ENCODE measurements around the gene SLC8A3. TPM values are rescaled to one million over a fixed set of nuclear protein-coding genes. Genes with fewer than 3 reads are reported as not detected.

Gene SLC8A3
- total and polyA plus RNA-seq, 2 of the 13 experiments (the other 11 are each of a cell fraction or from before 2014, with no cell fraction given) = 0.01 to 0.02 TPM

DNA sequence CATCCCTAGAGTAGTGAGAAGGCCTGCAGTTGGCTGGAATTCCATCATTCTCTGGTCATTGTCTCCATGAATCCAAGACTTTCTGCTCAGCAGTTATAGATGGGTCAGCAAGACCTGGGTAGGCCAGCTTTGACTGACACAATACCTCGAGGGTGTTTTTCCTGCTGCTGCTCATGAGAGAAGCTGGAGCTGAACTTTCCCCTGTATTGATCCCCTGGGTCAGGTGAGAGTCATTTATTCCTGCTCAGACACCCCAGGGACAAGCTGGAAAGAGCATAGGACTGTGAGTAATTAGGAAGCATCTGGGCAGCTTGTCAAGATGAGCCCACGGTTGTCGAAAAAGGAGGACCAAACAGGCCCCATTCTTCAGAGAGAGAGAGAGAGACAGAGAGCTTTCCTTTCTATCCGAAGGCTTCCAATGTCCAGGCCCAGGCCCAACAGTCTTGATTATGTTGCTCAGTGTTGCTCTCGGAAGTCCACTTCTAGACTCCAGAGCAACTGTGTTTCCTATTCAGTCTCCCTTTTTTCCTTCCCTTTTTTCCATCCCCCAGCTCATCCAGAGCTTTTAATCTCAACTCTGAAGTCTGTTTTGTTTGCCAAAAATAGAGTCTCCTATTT, 131.1 kb downstream of the SLC8A3 start:
- no TSS peak for BruUV-seq (replicated peaks)
- FAIRE-seq = no peak
- ATAC-seq = peak; percentile 88
- Histone ChIP-seq H3K4me2 (ENCODE audit: low read depth, low read length) (peak overlapping the region; percentile 32; the same call in 1 of the 2 replicates), H3K79me2 (ENCODE audit: insufficient read depth, low read length) (no peaks in the 10 kb centered on the region), H3K27ac (ENCODE audit: extremely low read length, insufficient read depth, low read length) (no peak overlapping the region), H4K20me1 (ENCODE audit: insufficient read depth, low read length) (no peaks in the 10 kb centered on the region), H3K27me3 (ENCODE audit: control insufficient read depth in 1 of 2, insufficient read depth in 2 of 2, low read length in 2 of 2) (peaks cover 0 to 5% of the 10 kb centered on the region in 2 experiments; a peak in 1 of 5 replicates), H3K4me3 (replicated peaks in 1 of 3; ENCODE audit: insufficient read depth in 1 of 3, low read depth in 2 of 3, low read length in 3 of 3) (no peak overlapping the region), H3K36me3 (replicated peaks in 1 of 2; ENCODE audit: control insufficient read depth in 1 of 2, insufficient read depth in 2 of 2, low read length in 2 of 2) (no peaks in the 10 kb centered on the region), H3K4me1 (ENCODE audit: insufficient read depth, low read length) (peaks cover 22% of the 10 kb centered on the region), H2AFZ (ENCODE audit: low read length) (no peak overlapping the region), H3K9ac (ENCODE audit: insufficient read depth, low read depth, low read length) (no peak overlapping the region), H3K9me3 (ENCODE audit: low read length) (no peaks in the 10 kb centered on the region)
- in situ Hi-C loops (cut with HindIII; ENCODE audit: extremely low pct_ligation_motif_present, low pct_unique_long_range_greater_than_20kb) = no loop called here
- intact Hi-C loops (cut with micrococcal nuclease; ENCODE audit: unreplicated experiment) = no loop called here
- CTCF ChIA-PET (ENCODE audit: low intra/inter-chr PET ratio, low total read pairs) = no interaction called here
- POLR2A ChIA-PET = interaction anchor here (1.0 to 1.4 kb wide), 3 partner anchors 9 to 178 kb away, joined by 3 to 12 read pairs (median 7); partner anchors contain the start of gene SMOC1
- no peak for DNase-seq (ENCODE audit: low spot score)
- WGBS (ENCODE audit: low lambda C conversion rate) = 21% methylated on average over 5 of the region's 5 CpGs
- TF ChIP-seq, protein P1, sequence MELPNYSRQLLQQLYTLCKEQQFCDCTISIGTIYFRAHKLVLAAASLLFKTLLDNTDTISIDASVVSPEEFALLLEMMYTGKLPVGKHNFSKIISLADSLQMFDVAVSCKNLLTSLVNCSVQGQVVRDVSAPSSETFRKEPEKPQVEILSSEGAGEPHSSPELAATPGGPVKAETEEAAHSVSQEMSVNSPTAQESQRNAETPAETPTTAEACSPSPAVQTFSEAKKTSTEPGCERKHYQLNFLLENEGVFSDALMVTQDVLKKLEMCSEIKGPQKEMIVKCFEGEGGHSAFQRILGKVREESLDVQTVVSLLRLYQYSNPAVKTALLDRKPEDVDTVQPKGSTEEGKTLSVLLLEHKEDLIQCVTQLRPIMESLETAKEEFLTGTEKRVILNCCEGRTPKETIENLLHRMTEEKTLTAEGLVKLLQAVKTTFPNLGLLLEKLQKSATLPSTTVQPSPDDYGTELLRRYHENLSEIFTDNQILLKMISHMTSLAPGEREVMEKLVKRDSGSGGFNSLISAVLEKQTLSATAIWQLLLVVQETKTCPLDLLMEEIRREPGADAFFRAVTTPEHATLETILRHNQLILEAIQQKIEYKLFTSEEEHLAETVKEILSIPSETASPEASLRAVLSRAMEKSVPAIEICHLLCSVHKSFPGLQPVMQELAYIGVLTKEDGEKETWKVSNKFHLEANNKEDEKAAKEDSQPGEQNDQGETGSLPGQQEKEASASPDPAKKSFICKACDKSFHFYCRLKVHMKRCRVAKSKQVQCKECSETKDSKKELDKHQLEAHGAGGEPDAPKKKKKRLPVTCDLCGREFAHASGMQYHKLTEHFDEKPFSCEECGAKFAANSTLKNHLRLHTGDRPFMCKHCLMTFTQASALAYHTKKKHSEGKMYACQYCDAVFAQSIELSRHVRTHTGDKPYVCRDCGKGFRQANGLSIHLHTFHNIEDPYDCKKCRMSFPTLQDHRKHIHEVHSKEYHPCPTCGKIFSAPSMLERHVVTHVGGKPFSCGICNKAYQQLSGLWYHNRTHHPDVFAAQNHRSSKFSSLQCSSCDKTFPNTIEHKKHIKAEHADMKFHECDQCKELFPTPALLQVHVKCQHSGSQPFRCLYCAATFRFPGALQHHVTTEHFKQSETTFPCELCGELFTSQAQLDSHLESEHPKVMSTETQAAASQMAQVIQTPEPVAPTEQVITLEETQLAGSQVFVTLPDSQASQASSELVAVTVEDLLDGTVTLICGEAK (IDR thresholded peaks at IDR 0.05) = no peak
- TF ChIP-seq, protein P1 (CRISPR knock-in tag; IDR thresholded peaks at IDR 0.05) = no peak
- TF ChIP-seq NFRKB (IDR thresholded peaks at IDR 0.05) (no peak), ESRRA (CRISPR knock-in tag; IDR thresholded peaks at IDR 0.05; ENCODE audit: low read depth) (no peak), ELF3 (CRISPR knock-in tag; IDR thresholded peaks at IDR 0.05) (no peak), KAT2B (IDR thresholded peaks at IDR 0.05; ENCODE audit: borderline replicate concordance, low read depth, low read length) (0 out of 2 replicates have a peak, but pooled peaks have one; percentile 36), TBL1XR1 (IDR thresholded peaks at IDR 0.05; ENCODE audit: borderline replicate concordance, low read length, partially characterized antibody) (no peak), ZNF451 (CRISPR knock-in tag; IDR thresholded peaks at IDR 0.05) (no peak)
- TF ChIP-seq, protein P2, sequence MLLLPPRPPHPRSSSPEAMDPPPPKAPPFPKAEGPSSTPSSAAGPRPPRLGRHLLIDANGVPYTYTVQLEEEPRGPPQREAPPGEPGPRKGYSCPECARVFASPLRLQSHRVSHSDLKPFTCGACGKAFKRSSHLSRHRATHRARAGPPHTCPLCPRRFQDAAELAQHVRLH (CRISPR knock-in tag; IDR thresholded peaks at IDR 0.05; ENCODE audit: borderline replicate concordance, low read depth) = no peak
- TF ChIP-seq, protein P3, sequence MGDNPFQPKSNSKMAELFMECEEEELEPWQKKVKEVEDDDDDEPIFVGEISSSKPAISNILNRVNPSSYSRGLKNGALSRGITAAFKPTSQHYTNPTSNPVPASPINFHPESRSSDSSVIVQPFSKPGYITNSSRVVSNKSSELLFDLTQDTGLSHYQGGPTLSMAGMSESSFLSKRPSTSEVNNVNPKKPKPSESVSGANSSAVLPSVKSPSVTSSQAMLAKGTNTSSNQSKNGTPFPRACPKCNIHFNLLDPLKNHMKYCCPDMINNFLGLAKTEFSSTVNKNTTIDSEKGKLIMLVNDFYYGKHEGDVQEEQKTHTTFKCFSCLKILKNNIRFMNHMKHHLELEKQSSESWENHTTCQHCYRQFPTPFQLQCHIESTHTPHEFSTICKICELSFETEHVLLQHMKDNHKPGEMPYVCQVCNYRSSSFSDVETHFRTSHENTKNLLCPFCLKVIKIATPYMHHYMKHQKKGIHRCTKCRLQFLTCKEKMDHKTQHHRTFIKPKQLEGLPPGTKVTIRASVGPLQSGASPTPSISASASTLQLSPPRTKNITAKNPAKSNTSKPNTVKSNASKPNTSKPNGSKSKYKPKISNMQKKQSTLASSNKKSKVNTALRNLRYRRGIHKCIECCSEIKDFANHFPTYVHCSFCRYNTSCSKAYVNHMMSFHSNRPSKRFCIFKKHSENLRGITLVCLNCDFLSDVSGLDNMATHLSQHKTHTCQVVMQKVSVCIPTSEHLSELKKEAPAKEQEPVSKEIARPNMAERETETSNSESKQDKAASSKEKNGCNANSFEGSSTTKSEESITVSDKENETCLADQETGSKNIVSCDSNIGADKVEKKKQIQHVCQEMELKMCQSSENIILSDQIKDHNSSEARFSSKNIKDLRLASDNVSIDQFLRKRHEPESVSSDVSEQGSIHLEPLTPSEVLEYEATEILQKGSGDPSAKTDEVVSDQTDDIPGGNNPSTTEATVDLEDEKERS (CRISPR knock-in tag; IDR thresholded peaks at IDR 0.05) = no peak
- TF ChIP-seq, protein P4, sequence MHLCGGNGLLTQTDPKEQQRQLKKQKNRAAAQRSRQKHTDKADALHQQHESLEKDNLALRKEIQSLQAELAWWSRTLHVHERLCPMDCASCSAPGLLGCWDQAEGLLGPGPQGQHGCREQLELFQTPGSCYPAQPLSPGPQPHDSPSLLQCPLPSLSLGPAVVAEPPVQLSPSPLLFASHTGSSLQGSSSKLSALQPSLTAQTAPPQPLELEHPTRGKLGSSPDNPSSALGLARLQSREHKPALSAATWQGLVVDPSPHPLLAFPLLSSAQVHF (CRISPR knock-in tag; IDR thresholded peaks at IDR 0.05) = no peak
